ENCODE data around the gene MORN4.

GRCh38 chr10:97675222-97675621 lies 41.9 kb upstream of the MORN4 start:
- TF ChIP-seq POLR2A (IDR thresholded peaks at IDR 0.05): no peak
- TF ChIP-seq, protein P1, sequence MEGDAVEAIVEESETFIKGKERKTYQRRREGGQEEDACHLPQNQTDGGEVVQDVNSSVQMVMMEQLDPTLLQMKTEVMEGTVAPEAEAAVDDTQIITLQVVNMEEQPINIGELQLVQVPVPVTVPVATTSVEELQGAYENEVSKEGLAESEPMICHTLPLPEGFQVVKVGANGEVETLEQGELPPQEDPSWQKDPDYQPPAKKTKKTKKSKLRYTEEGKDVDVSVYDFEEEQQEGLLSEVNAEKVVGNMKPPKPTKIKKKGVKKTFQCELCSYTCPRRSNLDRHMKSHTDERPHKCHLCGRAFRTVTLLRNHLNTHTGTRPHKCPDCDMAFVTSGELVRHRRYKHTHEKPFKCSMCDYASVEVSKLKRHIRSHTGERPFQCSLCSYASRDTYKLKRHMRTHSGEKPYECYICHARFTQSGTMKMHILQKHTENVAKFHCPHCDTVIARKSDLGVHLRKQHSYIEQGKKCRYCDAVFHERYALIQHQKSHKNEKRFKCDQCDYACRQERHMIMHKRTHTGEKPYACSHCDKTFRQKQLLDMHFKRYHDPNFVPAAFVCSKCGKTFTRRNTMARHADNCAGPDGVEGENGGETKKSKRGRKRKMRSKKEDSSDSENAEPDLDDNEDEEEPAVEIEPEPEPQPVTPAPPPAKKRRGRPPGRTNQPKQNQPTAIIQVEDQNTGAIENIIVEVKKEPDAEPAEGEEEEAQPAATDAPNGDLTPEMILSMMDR (IDR thresholded peaks at IDR 0.05): no peak

Data from heart left ventricle (tissue), 13 donors.